Measurements from ENCODE around the gene HS1BP3.

Gene HS1BP3

DNA sequence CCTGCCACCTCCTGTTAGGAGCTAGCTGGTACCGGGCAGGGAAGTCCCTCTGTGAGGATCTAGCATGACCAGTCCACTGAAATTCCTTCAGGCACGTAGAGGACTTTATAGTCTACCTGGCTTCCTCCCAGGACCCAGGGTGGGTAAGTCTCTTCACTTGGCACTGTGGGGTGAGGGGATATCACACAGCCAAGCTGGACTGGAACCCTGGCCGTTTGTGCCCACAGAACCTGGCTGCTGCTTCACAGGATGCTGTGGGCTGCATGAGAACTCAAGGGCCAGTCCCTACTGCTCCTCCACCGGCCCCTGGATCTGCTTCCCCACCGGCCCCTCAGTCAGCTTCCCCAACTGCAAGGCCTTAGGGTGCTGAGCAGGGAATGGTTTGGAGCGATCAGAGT, 35.8 kb downstream of the HS1BP3 start:
- DNase-seq, result no peak

GRCh38 chr2:20614201-20615067, 36.5 kb downstream of the HS1BP3 start:
- DNase-seq, result peak; percentile 68

DNA sequence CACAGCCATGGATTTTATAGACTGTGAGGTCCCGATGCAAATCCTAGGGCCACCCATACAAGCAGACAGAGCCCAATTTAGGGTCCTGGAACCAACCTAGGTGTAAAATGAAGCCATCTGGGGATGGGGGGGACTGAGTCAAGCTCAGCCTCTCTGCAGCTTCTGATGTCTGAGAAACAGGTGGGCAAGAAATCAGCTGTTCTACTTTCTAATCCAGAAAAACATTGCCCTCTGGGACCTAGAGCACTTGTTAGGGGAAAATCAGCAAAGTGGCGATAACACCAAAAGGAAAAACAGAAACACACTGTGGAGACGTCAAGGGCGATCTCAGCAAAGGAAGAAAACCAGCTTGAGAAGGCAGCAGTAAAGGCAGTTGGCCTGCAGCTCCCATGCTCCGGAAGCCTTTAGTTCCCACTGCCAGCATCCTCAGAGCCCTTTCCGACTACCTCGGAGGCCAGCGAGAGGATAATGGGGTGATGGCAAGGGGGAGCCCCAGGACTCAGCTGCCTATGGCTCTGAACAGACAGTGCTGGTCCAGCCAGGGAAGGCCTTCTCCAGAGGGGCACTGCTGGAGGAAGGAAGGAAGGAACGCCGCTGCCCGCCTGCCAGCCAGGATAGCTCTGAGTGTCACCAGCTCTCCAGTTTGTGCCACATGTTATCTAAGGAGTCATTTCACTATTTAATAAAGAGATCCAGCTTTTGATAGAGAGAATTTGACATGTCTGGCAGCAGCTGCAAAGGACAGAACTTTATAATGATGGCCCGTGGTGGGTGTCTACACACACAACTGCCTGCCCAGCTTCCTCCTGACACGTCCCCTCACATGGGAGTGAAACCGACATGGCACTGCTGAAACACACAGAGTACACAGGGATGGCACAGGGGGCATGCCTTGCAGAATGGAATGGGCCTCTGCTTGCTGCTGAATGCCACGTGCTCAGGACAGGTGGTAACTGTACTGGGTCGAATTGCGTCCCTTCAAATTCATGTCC, 37.7 kb downstream of the HS1BP3 start:
- DNase-seq, result peak; percentile 32

DNA sequence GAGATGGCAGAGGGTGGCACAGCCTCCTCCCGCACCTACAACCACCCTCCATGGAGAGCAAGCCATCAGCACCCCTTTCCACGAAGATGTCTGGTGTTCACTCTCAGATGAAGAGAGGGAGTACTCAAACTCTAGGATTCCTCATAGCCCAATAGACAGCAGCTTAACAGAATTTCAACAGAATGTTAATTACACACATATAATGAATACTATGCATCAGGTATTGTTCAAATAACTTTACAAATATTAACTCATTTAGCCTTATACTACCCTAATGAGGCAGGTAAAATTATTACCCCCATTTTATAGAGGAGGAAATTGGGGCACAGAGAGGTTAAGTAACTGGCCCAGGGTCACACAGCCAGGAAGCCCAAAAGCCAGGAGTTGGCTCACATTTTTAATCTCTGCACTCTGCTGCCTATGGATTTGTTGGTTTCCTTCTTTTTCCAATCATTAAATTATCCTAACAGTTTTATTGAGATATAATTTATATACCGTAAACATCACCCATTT, 39.0 kb downstream of the HS1BP3 start:
- DNase-seq, result no peak

DNA sequence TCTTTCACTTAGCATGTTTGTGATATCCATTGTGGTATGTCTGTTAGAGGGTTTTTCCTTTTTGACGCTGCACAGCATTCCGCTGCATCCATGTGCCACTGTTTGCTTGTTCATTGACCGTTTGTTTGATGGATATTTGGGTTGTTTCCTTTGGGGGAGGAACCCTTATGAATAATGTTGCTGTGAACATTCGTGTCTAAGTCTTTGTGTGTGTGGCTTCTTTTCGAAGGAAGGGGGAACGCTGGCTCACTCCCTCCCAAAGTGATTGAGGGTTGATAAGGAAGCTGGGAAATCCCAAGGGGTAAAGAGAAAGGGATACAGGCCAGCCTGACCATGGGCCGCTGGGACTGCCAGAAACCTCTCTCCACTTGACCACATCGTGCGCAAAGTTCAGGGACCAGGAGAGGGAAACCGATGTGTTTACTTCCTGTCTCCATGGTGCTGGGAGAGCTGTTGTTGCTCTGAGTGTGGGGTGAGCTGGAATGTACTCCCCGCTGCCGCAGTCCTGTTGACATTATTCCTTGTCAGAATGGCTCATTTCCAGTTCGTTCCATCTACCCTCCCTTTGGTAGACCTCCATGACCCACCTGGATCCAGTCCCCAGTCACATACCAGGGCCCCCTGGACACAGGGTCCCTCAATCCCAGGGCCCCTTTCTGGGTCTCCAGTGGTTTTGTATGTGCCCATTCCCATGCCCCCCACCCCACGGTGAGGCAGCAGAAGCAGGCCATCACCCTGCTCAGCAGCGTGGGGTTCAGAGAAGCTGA, 39.6 kb downstream of the HS1BP3 start:
- DNase-seq, result no peak

GRCh38 chr2:20609995-20610357, 40.9 kb downstream of the HS1BP3 start:
- DNase-seq, result no peak

- DNase-seq, result peak; percentile 2
Observed at GRCh38 chr2:20609349-20609994, 41.4 kb downstream of the HS1BP3 start.

- no peak for DNase-seq
Observed at GRCh38 chr2:20608666-20609348, 42.1 kb downstream of the HS1BP3 start.

GRCh38 chr2:20607446-20607845, 43.5 kb downstream of the HS1BP3 start:
- no peak for DNase-seq

GRCh38 chr2:20606198-20606597, 44.7 kb downstream of the HS1BP3 start:
- DNase-seq, result no peak

- DNase-seq, result no peak
Observed at GRCh38 chr2:20604951-20605381, 45.9 kb downstream of the HS1BP3 start.

- no peak for DNase-seq
Observed at GRCh38 chr2:20604401-20604911, 46.4 kb downstream of the HS1BP3 start.

- no peak for DNase-seq
Observed at GRCh38 chr2:20603791-20604190, 47.1 kb downstream of the HS1BP3 start.

DNA sequence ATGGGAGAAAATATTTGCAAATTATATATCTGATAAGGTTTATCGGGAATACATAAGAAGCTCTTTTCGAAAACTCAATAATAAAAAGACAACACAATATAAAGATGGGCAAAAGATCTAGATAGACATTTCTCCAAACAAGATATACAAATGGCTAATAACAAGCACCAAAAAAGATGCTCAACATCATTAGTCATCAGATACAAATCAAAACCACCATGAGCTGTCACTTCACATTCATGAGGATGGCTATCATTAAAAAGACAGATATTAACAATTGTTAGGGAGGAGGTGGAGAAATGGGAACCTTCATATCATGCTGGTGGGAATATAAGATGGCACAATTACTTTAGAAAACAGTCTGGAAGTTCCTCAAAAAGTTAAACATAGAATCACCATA, 48.1 kb downstream of the HS1BP3 start:
- DNase-seq, result no peak

GRCh38 chr2:20600756-20601325, 50.1 kb downstream of the HS1BP3 start:
- DNase-seq, result no peak

- no peak for DNase-seq
Observed at GRCh38 chr2:20599861-20600461, 50.9 kb downstream of the HS1BP3 start.

DNA sequence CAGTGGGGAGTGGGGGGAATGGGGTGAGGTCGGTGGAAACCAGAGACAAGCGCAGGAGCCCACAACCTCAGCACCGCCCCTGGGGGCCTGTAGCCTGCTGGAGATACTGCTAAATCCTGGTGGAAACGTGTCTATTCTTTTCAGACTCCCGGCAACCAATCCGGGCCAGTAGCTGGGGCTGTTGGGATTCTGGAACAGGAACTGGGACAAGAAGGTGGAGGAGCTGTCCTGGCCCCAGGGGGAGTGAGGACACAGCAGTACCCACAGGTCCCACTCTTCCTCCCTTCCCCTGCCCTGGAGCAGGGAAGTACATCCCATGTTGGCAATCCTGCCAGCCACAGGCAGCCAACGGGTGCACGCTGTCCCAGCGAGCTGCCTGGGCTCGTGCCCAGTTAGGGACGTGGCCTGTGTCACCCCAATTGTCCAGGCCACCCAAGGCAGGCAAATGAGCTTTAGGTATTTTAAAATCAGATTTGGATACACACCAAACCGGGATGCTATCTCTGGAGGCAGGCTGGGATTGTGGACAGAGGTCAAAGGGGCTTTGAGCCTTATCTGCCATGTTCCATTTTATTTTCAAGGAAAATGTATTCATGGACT, 51.8 kb downstream of the HS1BP3 start:
- no peak for DNase-seq

- no peak for DNase-seq
Observed at GRCh38 chr2:20597860-20598183, 53.1 kb downstream of the HS1BP3 start.

GRCh38 chr2:20596973-20597859, 53.7 kb downstream of the HS1BP3 start:
- DNase-seq, result no peak
